ENCODE results near the gene ATG9B. TPM values are rescaled to one million over a fixed set of nuclear protein-coding genes. Genes with fewer than 3 reads are reported as not detected.
A peak's percentile ranks its signal among the peaks of the same experiment; 100 is the strongest.

Gene ATG9B
- total and polyA plus RNA-seq, 2 of the 13 experiments (the other 11 are each of a cell fraction or from before 2014, with no cell fraction given), result 0.24 TPM; not detected in 1

GRCh38 chr7:151012031-151012692 lies 12.1 kb downstream of the ATG9B start (continued):
- 0 out of 2 replicates have a peak, but pooled peaks have one; percentile 60 for TF ChIP-seq ZNF800 (CRISPR knock-in tag; IDR thresholded peaks at IDR 0.05)
- TF ChIP-seq ZFP91 (CRISPR knock-in tag; IDR thresholded peaks at IDR 0.05; ENCODE audit: borderline replicate concordance), result no peak; the same call in 1 of the 2 replicates
- TF ChIP-seq PHF8 (CRISPR knock-in tag; IDR thresholded peaks at IDR 0.05), result no peak
- TF ChIP-seq CTCF (CRISPR knock-in tag; IDR thresholded peaks at IDR 0.05), result peak; percentile 47
- 0 out of 2 replicates have a peak, but pooled peaks have one; percentile 26 for TF ChIP-seq SNAPC2 (CRISPR knock-in tag; IDR thresholded peaks at IDR 0.05)
- TF ChIP-seq SALL2 (CRISPR knock-in tag; IDR thresholded peaks at IDR 0.05), result no peak
- no peak for TF ChIP-seq KDM2A (CRISPR knock-in tag; IDR thresholded peaks at IDR 0.05; ENCODE audit: borderline replicate concordance, low read depth)
- peak; percentile 64 for TF ChIP-seq POLR2AphosphoS5 (IDR thresholded peaks at IDR 0.05; ENCODE audit: low read depth, low read length)
- no peak for TF ChIP-seq MED8 (CRISPR knock-in tag; IDR thresholded peaks at IDR 0.05; ENCODE audit: insufficient replicate concordance)
- no peak for TF ChIP-seq ZNF660 (CRISPR knock-in tag; IDR thresholded peaks at IDR 0.05; ENCODE audit: borderline replicate concordance, low read depth)
- no peak for TF ChIP-seq ZSCAN20 (CRISPR knock-in tag; IDR thresholded peaks at IDR 0.05; ENCODE audit: borderline replicate concordance)
- TF ChIP-seq ZNF614 (CRISPR knock-in tag; IDR thresholded peaks at IDR 0.05; ENCODE audit: borderline replicate concordance), result peak; percentile 97
- TF ChIP-seq PPARG (CRISPR knock-in tag; conservative IDR thresholded peaks at IDR 0.05), result peak; percentile 92
- 0 out of 2 replicates have a peak, but pooled peaks have one; percentile 25 for TF ChIP-seq IKZF5 (CRISPR knock-in tag; IDR thresholded peaks at IDR 0.05)
- no peak for TF ChIP-seq ZNF775 (CRISPR knock-in tag; IDR thresholded peaks at IDR 0.05; ENCODE audit: borderline replicate concordance)
- no peak for TF ChIP-seq XRCC5 (optimal IDR thresholded peaks at IDR 0.05; ENCODE audit: low read length)
- TF ChIP-seq ARNTL (CRISPR knock-in tag; IDR thresholded peaks at IDR 0.05), result no peak
- TF ChIP-seq XBP1 (CRISPR knock-in tag; IDR thresholded peaks at IDR 0.05), result no peak
